ENCODE results near the gene LCN6.
"Not testable (repeated sequence)": the region's sequence is repeated elsewhere in the genome, so short reads cannot be mapped to it uniquely, and the experiment has no call there.

LCN6 gene

GRCh38 chr9:136782452-136782851 is 34.1 kb upstream of the LCN6 start:
- DNase-seq = no peak

GRCh38 chr9:136779808-136780207 is 31.5 kb upstream of the LCN6 start:
- DNase-seq = no peak

GRCh38 chr9:136777359-136777758 is 29.0 kb upstream of the LCN6 start:
- no peak for DNase-seq

- DNase-seq = no peak
Measured at GRCh38 chr9:136776947-136777346, 28.6 kb upstream of the LCN6 start.

- DNase-seq = no peak
Measured at GRCh38 chr9:136775191-136775590, 26.9 kb upstream of the LCN6 start.

- DNase-seq = no peak
Measured at GRCh38 chr9:136774416-136775045, 26.2 kb upstream of the LCN6 start.

GRCh38 chr9:136773386-136774044 is 25.2 kb upstream of the LCN6 start:
- no peak for DNase-seq

- DNase-seq = peak; percentile 50
Measured at GRCh38 chr9:136771907-136772415, 23.6 kb upstream of the LCN6 start.

GRCh38 chr9:136769710-136770191 is 21.4 kb upstream of the LCN6 start:
- peak; percentile 81 for DNase-seq

GRCh38 chr9:136766410-136767120 is 18.2 kb upstream of the LCN6 start:
- peak; percentile 85 for DNase-seq

- peak; percentile 61 for DNase-seq
Measured at GRCh38 chr9:136765745-136766409, 17.6 kb upstream of the LCN6 start.

- peak; percentile 56 for DNase-seq
Measured at GRCh38 chr9:136765041-136765440, 16.7 kb upstream of the LCN6 start.

- DNase-seq = peak; percentile 59
Measured at GRCh38 chr9:136764301-136764891, 16.1 kb upstream of the LCN6 start, which contains the start of gene LCN15. LCN15 (minus strand) TSS chr9:136764518; CDS start chr9:136764488, 30 bp downstream.

- peak; percentile 58 for DNase-seq
Measured at GRCh38 chr9:136763649-136764035, 15.3 kb upstream of the LCN6 start.

- peak; percentile 75 for DNase-seq
Measured at GRCh38 chr9:136762915-136763648, 14.8 kb upstream of the LCN6 start.

GRCh38 chr9:136762221-136762691 is 13.9 kb upstream of the LCN6 start:
- no peak for DNase-seq

GRCh38 chr9:136761545-136761981 is 13.2 kb upstream of the LCN6 start:
- no peak for DNase-seq

GRCh38 chr9:136760834-136761544 is 12.7 kb upstream of the LCN6 start:
- DNase-seq = not testable (repeated sequence)

GRCh38 chr9:136760424-136760823 is 12.1 kb upstream of the LCN6 start:
- DNase-seq = no peak

- DNase-seq = no peak
Measured at GRCh38 chr9:136759436-136760325, 11.4 kb upstream of the LCN6 start.

All from activated effector memory CD4-positive, alpha-beta T cell treated with anti-CD3 and anti-CD28 coated beads, Interleukin-2, amount 50 U/mL, for 16 hours (primary cell).